Measurements from ENCODE around the gene CITED4.

GRCh38 chr1:40899230-40899870 is 37.2 kb upstream of the CITED4 start:
- TF ChIP-seq, protein P1, sequence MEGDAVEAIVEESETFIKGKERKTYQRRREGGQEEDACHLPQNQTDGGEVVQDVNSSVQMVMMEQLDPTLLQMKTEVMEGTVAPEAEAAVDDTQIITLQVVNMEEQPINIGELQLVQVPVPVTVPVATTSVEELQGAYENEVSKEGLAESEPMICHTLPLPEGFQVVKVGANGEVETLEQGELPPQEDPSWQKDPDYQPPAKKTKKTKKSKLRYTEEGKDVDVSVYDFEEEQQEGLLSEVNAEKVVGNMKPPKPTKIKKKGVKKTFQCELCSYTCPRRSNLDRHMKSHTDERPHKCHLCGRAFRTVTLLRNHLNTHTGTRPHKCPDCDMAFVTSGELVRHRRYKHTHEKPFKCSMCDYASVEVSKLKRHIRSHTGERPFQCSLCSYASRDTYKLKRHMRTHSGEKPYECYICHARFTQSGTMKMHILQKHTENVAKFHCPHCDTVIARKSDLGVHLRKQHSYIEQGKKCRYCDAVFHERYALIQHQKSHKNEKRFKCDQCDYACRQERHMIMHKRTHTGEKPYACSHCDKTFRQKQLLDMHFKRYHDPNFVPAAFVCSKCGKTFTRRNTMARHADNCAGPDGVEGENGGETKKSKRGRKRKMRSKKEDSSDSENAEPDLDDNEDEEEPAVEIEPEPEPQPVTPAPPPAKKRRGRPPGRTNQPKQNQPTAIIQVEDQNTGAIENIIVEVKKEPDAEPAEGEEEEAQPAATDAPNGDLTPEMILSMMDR (IDR thresholded peaks at IDR 0.05), result no peak
- TF ChIP-seq POLR2A (IDR thresholded peaks at IDR 0.05), result no peak
- no peak for TF ChIP-seq POLR2AphosphoS5 (IDR thresholded peaks at IDR 0.05)
- TF ChIP-seq EP300 (IDR thresholded peaks at IDR 0.05), result no peak

Measured in gastroesophageal sphincter (tissue), 3 donors.